ENCODE data around the gene USH2A. TPM values are rescaled to one million over a fixed set of nuclear protein-coding genes. Genes with fewer than 3 reads are reported as not detected.

USH2A gene
- total RNA-seq, 3 donors from 2014 or later, result not detected

DNA sequence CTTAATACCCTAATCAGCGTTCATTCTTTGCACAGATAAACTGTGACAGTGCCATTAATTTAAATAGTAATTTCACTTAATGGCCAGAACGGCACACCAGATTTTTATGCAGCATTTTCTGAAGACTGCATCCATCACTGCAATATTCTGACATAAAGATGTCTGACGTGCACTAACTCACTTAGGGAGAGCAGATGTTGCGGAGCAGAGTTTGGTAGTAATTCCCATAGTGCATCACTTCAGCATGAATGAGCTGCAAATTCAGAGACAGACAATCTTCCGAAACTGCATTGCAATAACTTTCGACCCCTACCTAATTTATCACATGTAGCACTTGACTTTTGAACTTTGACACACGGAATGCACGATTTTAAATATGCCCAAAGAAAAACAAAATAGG lies 630.8 kb downstream of the USH2A start:
- DNase-seq (ENCODE audit: low spot score in 2 of 2), result no peak
- H3K4me3 ChIP-seq, result no peak overlapping the region
- no peaks in the 10 kb centered on the region for H3K36me3 ChIP-seq
- H3K27ac ChIP-seq, result no peak overlapping the region
- TF ChIP-seq, protein P1, sequence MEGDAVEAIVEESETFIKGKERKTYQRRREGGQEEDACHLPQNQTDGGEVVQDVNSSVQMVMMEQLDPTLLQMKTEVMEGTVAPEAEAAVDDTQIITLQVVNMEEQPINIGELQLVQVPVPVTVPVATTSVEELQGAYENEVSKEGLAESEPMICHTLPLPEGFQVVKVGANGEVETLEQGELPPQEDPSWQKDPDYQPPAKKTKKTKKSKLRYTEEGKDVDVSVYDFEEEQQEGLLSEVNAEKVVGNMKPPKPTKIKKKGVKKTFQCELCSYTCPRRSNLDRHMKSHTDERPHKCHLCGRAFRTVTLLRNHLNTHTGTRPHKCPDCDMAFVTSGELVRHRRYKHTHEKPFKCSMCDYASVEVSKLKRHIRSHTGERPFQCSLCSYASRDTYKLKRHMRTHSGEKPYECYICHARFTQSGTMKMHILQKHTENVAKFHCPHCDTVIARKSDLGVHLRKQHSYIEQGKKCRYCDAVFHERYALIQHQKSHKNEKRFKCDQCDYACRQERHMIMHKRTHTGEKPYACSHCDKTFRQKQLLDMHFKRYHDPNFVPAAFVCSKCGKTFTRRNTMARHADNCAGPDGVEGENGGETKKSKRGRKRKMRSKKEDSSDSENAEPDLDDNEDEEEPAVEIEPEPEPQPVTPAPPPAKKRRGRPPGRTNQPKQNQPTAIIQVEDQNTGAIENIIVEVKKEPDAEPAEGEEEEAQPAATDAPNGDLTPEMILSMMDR (IDR thresholded peaks at IDR 0.05), result no peak
- no peak for TF ChIP-seq POLR2AphosphoS5 (IDR thresholded peaks at IDR 0.05)
- no peak for TF ChIP-seq POLR2A (IDR thresholded peaks at IDR 0.05)
- H3K4me1 ChIP-seq, result no peaks in the 10 kb centered on the region
- intact Hi-C loops (cut with DNase I; ENCODE audit: low total_unique reads), result no loop called here
- no peaks in the 10 kb centered on the region for H3K27me3 ChIP-seq
- H3K9me3 ChIP-seq, result no peaks in the 10 kb centered on the region

DNA sequence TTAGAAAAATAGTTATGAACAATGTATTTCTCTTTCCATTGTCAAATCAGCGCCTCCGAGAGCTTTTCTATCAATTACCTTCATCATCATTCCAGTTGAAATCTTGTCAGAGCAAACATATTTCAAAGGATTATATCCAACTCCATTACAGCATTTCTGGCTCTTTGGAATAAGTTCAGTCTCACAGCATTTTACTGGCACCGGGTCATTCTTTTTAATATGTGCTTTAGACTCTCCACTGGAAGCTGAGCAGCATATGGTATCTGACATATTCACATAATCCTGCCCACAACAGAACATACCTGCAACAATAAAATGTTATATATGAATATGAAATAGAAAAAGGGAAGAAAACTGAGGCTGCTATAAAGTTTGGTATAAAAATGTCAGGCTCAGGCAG lies 633.3 kb downstream of the USH2A start:
- H3K27ac ChIP-seq, result no peak overlapping the region
- H3K27me3 ChIP-seq, result no peaks in the 10 kb centered on the region
- H3K4me3 ChIP-seq, result no peak overlapping the region
- intact Hi-C loops (cut with DNase I; ENCODE audit: low total_unique reads), result no loop called here
- no peaks in the 10 kb centered on the region for H3K4me1 ChIP-seq
- TF ChIP-seq POLR2AphosphoS5 (IDR thresholded peaks at IDR 0.05), result no peak
- TF ChIP-seq, protein P1 (IDR thresholded peaks at IDR 0.05), result no peak
- TF ChIP-seq POLR2A (IDR thresholded peaks at IDR 0.05), result no peak
- no peak for DNase-seq (ENCODE audit: low spot score in 2 of 2)
- H3K36me3 ChIP-seq, result no peaks in the 10 kb centered on the region
- no peaks in the 10 kb centered on the region for H3K9me3 ChIP-seq

DNA sequence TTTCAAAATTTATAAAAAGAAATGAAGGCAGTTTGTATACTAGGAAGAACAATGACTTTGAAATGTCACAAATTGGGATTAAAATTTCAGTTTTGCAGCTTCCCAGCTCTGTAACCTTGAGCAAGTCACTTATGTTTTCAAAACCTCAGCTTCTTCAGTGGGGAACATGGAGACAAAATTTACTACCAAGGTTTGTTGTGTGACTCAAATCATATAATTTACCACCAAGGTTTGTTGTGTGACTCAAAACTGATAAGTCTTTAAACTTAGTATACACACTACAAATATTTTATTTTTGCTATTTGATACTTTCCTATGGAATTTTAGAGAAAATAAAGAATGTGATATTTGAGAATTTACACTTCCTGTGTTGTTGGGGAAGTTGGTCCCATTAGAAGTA lies 636.3 kb downstream of the USH2A start:
- Histone ChIP-seq H3K36me3 (no peaks in the 10 kb centered on the region), H3K27me3 (no peaks in the 10 kb centered on the region), H3K27ac (no peak overlapping the region), H3K4me1 (no peaks in the 10 kb centered on the region), H3K4me3 (no peak overlapping the region), H3K9me3 (no peaks in the 10 kb centered on the region)
- no peak for DNase-seq (ENCODE audit: low spot score in 2 of 2)
- intact Hi-C loops (cut with DNase I; ENCODE audit: low total_unique reads), result no loop called here
- TF ChIP-seq POLR2A (IDR thresholded peaks at IDR 0.05) (no peak), POLR2AphosphoS5 (IDR thresholded peaks at IDR 0.05) (no peak)
- TF ChIP-seq, protein P1 (IDR thresholded peaks at IDR 0.05), result no peak

DNA sequence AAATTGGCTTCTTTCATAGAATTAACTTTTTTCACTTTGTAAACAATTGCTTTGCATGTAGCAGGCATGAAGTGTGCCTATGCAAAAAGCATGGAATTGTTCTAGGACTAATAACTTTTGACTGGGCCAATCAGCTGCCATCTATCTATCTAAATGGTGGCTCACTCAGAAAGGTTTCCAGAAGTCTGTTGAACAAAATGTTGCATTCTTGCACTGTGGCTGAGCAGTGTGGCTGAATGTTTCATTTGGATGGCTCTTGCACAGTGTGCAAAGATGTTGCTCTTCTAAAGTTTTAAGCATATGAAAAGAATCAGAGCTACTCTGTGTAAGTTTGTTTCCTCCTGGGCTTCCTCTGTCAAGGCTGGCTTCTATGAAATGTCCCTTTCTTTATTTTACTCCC lies 642.6 kb downstream of the USH2A start:
- H3K36me3 ChIP-seq, result no peaks in the 10 kb centered on the region
- no peak overlapping the region for H3K27ac ChIP-seq
- no peaks in the 10 kb centered on the region for H3K9me3 ChIP-seq
- no peak overlapping the region for H3K4me3 ChIP-seq
- no peaks in the 10 kb centered on the region for H3K4me1 ChIP-seq
- H3K27me3 ChIP-seq, result no peaks in the 10 kb centered on the region
- intact Hi-C loops (cut with DNase I; ENCODE audit: low total_unique reads), result no loop called here
- no peak for DNase-seq (ENCODE audit: low spot score in 2 of 2)
- TF ChIP-seq POLR2A (IDR thresholded peaks at IDR 0.05) (no peak), POLR2AphosphoS5 (IDR thresholded peaks at IDR 0.05) (no peak)
- TF ChIP-seq, protein P1 (IDR thresholded peaks at IDR 0.05), result no peak

DNA sequence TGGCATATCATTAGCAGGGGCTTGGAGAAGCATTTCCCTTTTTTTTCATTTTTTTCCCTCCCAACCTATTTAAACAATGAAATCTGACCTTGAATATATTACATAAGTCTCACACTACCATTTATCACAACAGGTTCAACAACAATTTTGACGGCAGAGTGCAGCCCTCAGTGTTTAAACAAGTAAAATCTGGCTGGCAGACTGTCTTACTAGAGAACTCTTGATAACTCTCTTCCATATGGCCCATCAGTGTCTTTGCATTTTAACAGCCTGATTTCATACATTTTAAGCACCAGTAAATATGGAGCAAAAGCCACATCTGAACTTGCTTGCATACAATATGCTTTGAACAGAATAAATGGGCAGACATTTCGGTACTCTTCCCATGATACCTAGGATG lies 643.1 kb downstream of the USH2A start:
- intact Hi-C loops (cut with DNase I; ENCODE audit: low total_unique reads), result no loop called here
- Histone ChIP-seq H3K4me1 (no peaks in the 10 kb centered on the region), H3K9me3 (no peaks in the 10 kb centered on the region), H3K36me3 (no peaks in the 10 kb centered on the region), H3K4me3 (no peak overlapping the region), H3K27ac (no peak overlapping the region), H3K27me3 (no peaks in the 10 kb centered on the region)
- TF ChIP-seq, protein P1 (IDR thresholded peaks at IDR 0.05), result no peak
- TF ChIP-seq POLR2AphosphoS5 (IDR thresholded peaks at IDR 0.05), result no peak
- no peak for TF ChIP-seq POLR2A (IDR thresholded peaks at IDR 0.05)
- no peak for DNase-seq (ENCODE audit: low spot score in 2 of 2)

Data from breast epithelium (tissue), 4 donors.